NCI-H2029 (cell line): Measurements from ENCODE around the gene TIMP2.
"Not testable (repeated sequence)": the region's sequence is repeated elsewhere in the genome, so short reads cannot be mapped to it uniquely, and the experiment has no call there.

Source experiments
- DNase-seq: peaks from one replicate; lab custom pipeline; 2025; lab: John Stamatoyannopoulos, UW

The TIMP2 gene

GRCh38 chr17:78888941-78889518 is 36.2 kb downstream of the TIMP2 start:
- no peak for DNase-seq

GRCh38 chr17:78886954-78887353 is 38.2 kb downstream of the TIMP2 start:
- DNase-seq: no peak

GRCh38 chr17:78885956-78886355 is 39.2 kb downstream of the TIMP2 start:
- no peak for DNase-seq

GRCh38 chr17:78884876-78885667 is 40.1 kb downstream of the TIMP2 start:
- no peak for DNase-seq

- no peak for DNase-seq
Measured at GRCh38 chr17:78884148-78884825, 40.9 kb downstream of the TIMP2 start.

- DNase-seq: peak; percentile 20
Measured at GRCh38 chr17:78883533-78884131, 41.6 kb downstream of the TIMP2 start.

GRCh38 chr17:78883089-78883532 is 42.1 kb downstream of the TIMP2 start:
- no peak for DNase-seq

GRCh38 chr17:78882540-78883088 is 42.6 kb downstream of the TIMP2 start:
- DNase-seq: no peak

GRCh38 chr17:78879635-78880186 is 45.5 kb downstream of the TIMP2 start:
- DNase-seq: no peak

GRCh38 chr17:78878871-78879527 is 46.2 kb downstream of the TIMP2 start:
- no peak for DNase-seq

GRCh38 chr17:78878261-78878660 is 46.9 kb downstream of the TIMP2 start:
- DNase-seq: no peak

GRCh38 chr17:78876954-78877517 is 48.2 kb downstream of the TIMP2 start:
- not testable (repeated sequence) for DNase-seq

GRCh38 chr17:78876094-78876597 is 49.0 kb downstream of the TIMP2 start:
- no peak for DNase-seq

GRCh38 chr17:78875363-78876093 is 49.7 kb downstream of the TIMP2 start:
- no peak for DNase-seq

- DNase-seq: peak; percentile 86
Measured at GRCh38 chr17:78873519-78874340, 51.5 kb downstream of the TIMP2 start.

GRCh38 chr17:78872486-78872885 is 52.7 kb downstream of the TIMP2 start:
- DNase-seq: peak; percentile 72

- DNase-seq: no peak
Measured at GRCh38 chr17:78870621-78871020, 54.6 kb downstream of the TIMP2 start.

- no peak for DNase-seq
Measured at GRCh38 chr17:78868391-78868790, 56.8 kb downstream of the TIMP2 start.

GRCh38 chr17:78867046-78867445 is 58.1 kb downstream of the TIMP2 start:
- not testable (repeated sequence) for DNase-seq
